ENCODE results near the gene DDX31. TPM values are rescaled to one million over a fixed set of nuclear protein-coding genes. Genes with fewer than 3 reads are reported as not detected.
A peak's percentile ranks its signal among the peaks of the same experiment; 100 is the strongest.

DDX31 gene
- total RNA-seq, 1 donor from 2014 or later = 15.8 TPM

GRCh38 chr9:132588098-132588497 is 81.7 kb downstream of the DDX31 start:
- Mint-ChIP-seq H3K27me3 (ENCODE audit: unreplicated experiment) (peaks cover 20% of the 10 kb centered on the region), H3K4me1 (ENCODE audit: unreplicated experiment) (peaks cover 55% of the 10 kb centered on the region), H3K36me3 (ENCODE audit: low read depth, unreplicated experiment) (peaks cover 8% of the 10 kb centered on the region), H3K9me3 (ENCODE audit: unreplicated experiment) (no peaks in the 10 kb centered on the region), H3K27ac (ENCODE audit: unreplicated experiment) (no peak overlapping the region), H3K4me3 (ENCODE audit: unreplicated experiment) (peak overlapping the region; percentile 85)
- TF ChIP-seq CTCF (IDR thresholded peaks at IDR 0.05; ENCODE audit: unreplicated experiment) = no peak
- DNase-seq (ENCODE audit: low spot score) = no peak

- peaks cover 8% of the 10 kb centered on the region for H3K36me3 Mint-ChIP-seq (ENCODE audit: low read depth, unreplicated experiment)
- peaks cover 20% of the 10 kb centered on the region for H3K27me3 Mint-ChIP-seq (ENCODE audit: unreplicated experiment)
These were observed 82.2 kb downstream of the DDX31 start for GRCh38 chr9:132587592-132587955.

GRCh38 chr9:132586830-132587591 is 82.8 kb downstream of the DDX31 start:
- Mint-ChIP-seq H3K36me3 (ENCODE audit: low read depth, unreplicated experiment) (peaks cover 8% of the 10 kb centered on the region), H3K27me3 (ENCODE audit: unreplicated experiment) (peaks cover 20% of the 10 kb centered on the region), H3K4me3 (ENCODE audit: unreplicated experiment) (peak overlapping the region; percentile 25), H3K9me3 (ENCODE audit: unreplicated experiment) (no peaks in the 10 kb centered on the region), H3K4me1 (ENCODE audit: unreplicated experiment) (peaks cover 52% of the 10 kb centered on the region), H3K27ac (ENCODE audit: unreplicated experiment) (no peak overlapping the region)
- DNase-seq (ENCODE audit: low spot score) = no peak
- TF ChIP-seq CTCF (IDR thresholded peaks at IDR 0.05; ENCODE audit: unreplicated experiment) = no peak

More at GRCh38 chr9:132587592-132587955, 82.2 kb downstream of the DDX31 start:
- Mint-ChIP-seq H3K27ac (ENCODE audit: unreplicated experiment) (no peak overlapping the region), H3K4me3 (ENCODE audit: unreplicated experiment) (no peak overlapping the region), H3K9me3 (ENCODE audit: unreplicated experiment) (no peaks in the 10 kb centered on the region), H3K4me1 (ENCODE audit: unreplicated experiment) (peaks cover 58% of the 10 kb centered on the region)
- no peak for DNase-seq (ENCODE audit: low spot score)
- no peak for TF ChIP-seq CTCF (IDR thresholded peaks at IDR 0.05; ENCODE audit: unreplicated experiment)

GRCh38 chr9:132585954-132586829 is 83.6 kb downstream of the DDX31 start:
- H3K9me3 Mint-ChIP-seq (ENCODE audit: unreplicated experiment) = no peaks in the 10 kb centered on the region
- no peak for DNase-seq (ENCODE audit: low spot score)
- TF ChIP-seq CTCF (IDR thresholded peaks at IDR 0.05; ENCODE audit: unreplicated experiment) = no peak
- peaks cover 21% of the 10 kb centered on the region for H3K27me3 Mint-ChIP-seq (ENCODE audit: unreplicated experiment)
- H3K27ac Mint-ChIP-seq (ENCODE audit: unreplicated experiment) = no peak overlapping the region
- H3K4me1 Mint-ChIP-seq (ENCODE audit: unreplicated experiment) = peaks cover 52% of the 10 kb centered on the region
- peak overlapping the region; percentile 25 for H3K4me3 Mint-ChIP-seq (ENCODE audit: unreplicated experiment)
- H3K36me3 Mint-ChIP-seq (ENCODE audit: low read depth, unreplicated experiment) = peaks cover 8% of the 10 kb centered on the region

Data from endothelial cell (in vitro differentiated cells).